Panc1 (cell line): ENCODE data around the gene SEMA5B. TPM values are rescaled to one million over a fixed set of nuclear protein-coding genes. Genes with fewer than 3 reads are reported as not detected.

Experiments
- ATAC-seq: fragments of 200-7000 bp; cut with Tn5 transposase; 2 replicates; pipeline ENCODE4 v1.9.1; 2020; ENCODE audit warnings: mild to moderate bottlenecking, moderate library complexity
- BruUV-seq: library from RNA; stranded (reverse); fragments of 400-500 nt; replicated peaks from 2 replicates; lab custom pipeline; 2021; lab: Mats Ljungman, UMichigan
- CTCF ChIA-PET: fragments of 300-600 bp; sonication (Branson Sonifier 250); formaldehyde crosslinking; loops from one replicate; lab custom pipeline; 2022; ENCODE audit warnings: antibody characterized with exemption; lab: Charles Lee
- POLR2A ChIA-PET: fragments of 300-600 bp; sonication (Branson Sonifier 250); formaldehyde crosslinking; loops from one replicate; lab custom pipeline; 2022; ENCODE audit warnings: antibody characterized with exemption; lab: Charles Lee
- DNase-seq: peaks from one replicate; pipeline ENCODE4 v3.0.0-alpha.2; 2010; ENCODE audit warnings: low read depth, low spot score
- H3K27ac ChIP-seq: 2 replicates; pipeline ENCODE4 v1.5.1; 2011; ENCODE audit warnings: mild to moderate bottlenecking, low read length, inconsistent platforms
- H3K27me3 ChIP-seq: fragments of 200-500 bp; sonication (Bioruptor generic); 2 replicates; pipeline ENCODE4 v1.6.0; 2014; ENCODE audit warnings: low read length, inconsistent platforms; ENCODE audit not compliant: control insufficient read depth, insufficient read depth
- H3K36me3 ChIP-seq: fragments of 200-500 bp; sonication (Bioruptor generic); 2 replicates; pipeline ENCODE4 v1.5.1; 2014; ENCODE audit warnings: inconsistent platforms, mild to moderate bottlenecking, low read length, moderate library complexity; ENCODE audit not compliant: control insufficient read depth, insufficient read depth
- H3K4me1 ChIP-seq: 2 replicates; pipeline ENCODE4 v1.5.1; 2011; ENCODE audit warnings: inconsistent platforms, mild to moderate bottlenecking, low read length, moderate library complexity; ENCODE audit not compliant: control insufficient read depth, insufficient read depth
- H3K4me3 ChIP-seq, 2 experiments: 2 replicates each; pipeline ENCODE4 v1.5.1; 2011 to 2012; ENCODE audit warnings: low read depth in 2 of 2, low read length in 2 of 2, mild to moderate bottlenecking in 2 of 2, inconsistent platforms in 1 of 2, moderate library complexity in 1 of 2
- H3K9me3 ChIP-seq: fragments of 200-500 bp; sonication (Bioruptor generic); 2 replicates; pipeline ENCODE4 v1.5.1; 2014; ENCODE audit warnings: low read depth, mild to moderate bottlenecking, inconsistent platforms, low read length, moderate library complexity; ENCODE audit not compliant: control insufficient read depth, insufficient read depth
- CTCF ChIP-seq: fragments of 450-650 bp; IDR thresholded peaks from 2 replicates; pipeline ENCODE4 v1.5.1; 2017; ENCODE audit warnings: mild to moderate bottlenecking
- POLR2AphosphoS5 ChIP-seq: IDR thresholded peaks from 2 replicates; pipeline ENCODE4 v1.6.1; 2012; ENCODE audit warnings: mild to moderate bottlenecking, low read depth, low read length, moderate library complexity
- REST ChIP-seq, 2 experiments: IDR thresholded peaks; 2 replicates each; pipeline ENCODE4 v1.6.1; 2011 to 2012; ENCODE audit warnings: low read depth in 2 of 2, control low read depth in 1 of 2, low read length in 1 of 2, mild to moderate bottlenecking in 1 of 2, moderate library complexity in 1 of 2; ENCODE audit not compliant: insufficient read depth in 1 of 2
- SIN3A ChIP-seq: IDR thresholded peaks from 2 replicates; pipeline ENCODE4 v1.6.1; 2012; ENCODE audit warnings: low read depth, mild to moderate bottlenecking, low read length, moderate library complexity, borderline replicate concordance; ENCODE audit not compliant: insufficient read depth
- TCF7L2 ChIP-seq: IDR thresholded peaks from 2 replicates; pipeline ENCODE4 v1.6.1; 2011; ENCODE audit warnings: mild to moderate bottlenecking, low read depth, low read length, inconsistent platforms
- in situ Hi-C: cut with HindIII; loops from 2 replicates; pipeline ENCODE4 v1.10.0; 2016; ENCODE audit warnings: low sequenced_read_pairs, low pct_unique_long_range_greater_than_20kb
- intact Hi-C: fragments of 100-400 bp; cut with micrococcal nuclease; formaldehyde crosslinking; loops from one replicate; pipeline ENCODE4 v1.10.0; 2022; ENCODE audit not compliant: unreplicated experiment
- total RNA-seq: library from RNA; stranded (reverse); gene quantifications from one replicate; pipeline ENCODE4 v1.2.1, GENCODE V29; 2021; ENCODE audit not compliant: unreplicated experiment

Gene SEMA5B
- total RNA-seq, 1 experiment from 2014 or later: 1.2 TPM

GRCh38 chr3:122930063-122930997 is 97.2 kb downstream of the SEMA5B start:
- CTCF ChIA-PET: no interaction called here
- BruUV-seq: no TSS peak
- POLR2A ChIA-PET: no interaction called here

DNA sequence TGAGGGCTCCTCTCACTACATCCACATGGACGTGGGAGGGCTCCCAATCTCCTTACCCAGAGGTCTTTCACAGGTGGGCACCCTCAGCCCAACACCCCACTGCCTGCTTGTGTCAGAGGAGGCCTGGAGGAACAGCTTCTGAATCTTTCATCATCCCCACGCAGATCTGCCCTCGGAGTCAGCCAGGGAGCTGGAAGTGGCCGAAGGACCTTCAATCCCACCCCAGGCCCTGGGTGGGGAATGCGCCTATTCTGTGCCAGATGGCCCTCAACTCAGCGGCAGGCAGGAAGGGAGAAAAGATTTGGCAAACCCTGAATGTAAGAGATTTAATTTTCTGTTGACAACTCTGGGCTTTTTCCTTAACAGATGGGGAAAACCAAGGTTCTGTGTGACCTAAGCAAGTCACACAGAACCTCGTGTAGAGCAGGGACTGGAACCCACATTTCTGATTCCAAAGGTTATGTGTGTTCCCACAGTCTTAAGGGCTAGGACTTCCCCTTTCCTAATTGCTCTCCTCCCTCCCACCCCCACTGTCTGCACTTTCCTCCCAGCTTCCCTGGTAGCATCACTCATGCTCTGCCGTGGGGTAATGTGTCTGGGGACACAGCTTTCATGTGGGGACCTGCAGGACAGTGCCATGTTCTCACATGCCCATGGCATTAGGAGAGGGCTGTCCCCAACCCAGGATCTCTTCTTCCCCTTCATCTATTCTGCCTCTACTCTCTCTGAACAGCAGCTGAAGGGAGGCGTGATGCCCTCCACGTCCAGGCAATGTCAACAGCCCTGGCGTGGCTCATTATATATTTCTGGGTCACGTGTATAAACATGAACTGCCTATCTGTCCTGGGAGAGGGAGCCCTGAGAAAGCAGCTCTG is 98.1 kb downstream of the SEMA5B start:
- Histone ChIP-seq H3K27me3 (peaks cover 12% of the 10 kb centered on the region), H3K4me3 (no peak overlapping the region), H3K9me3 (no peaks in the 10 kb centered on the region), H3K4me1 (no peaks in the 10 kb centered on the region), H3K27ac (no peak overlapping the region), H3K36me3 (no peaks in the 10 kb centered on the region)
- no TSS peak for BruUV-seq
- DNase-seq: no peak
- TF ChIP-seq REST (IDR thresholded peaks at IDR 0.05; ENCODE audit: insufficient read depth in 1 of 2, low read depth in 2 of 2, low read length in 1 of 2) (no peak), SIN3A (no peak), CTCF (no peak), TCF7L2 (no peak), POLR2AphosphoS5 (no peak)
- intact Hi-C loops: no loop called here
- ChIA-PET POLR2A (no interaction called here), CTCF (no interaction called here)
- in situ Hi-C loops: no loop called here
- ATAC-seq: peak; percentile 28; the same call in 1 of the 2 replicates

More at GRCh38 chr3:122930063-122930997, 97.2 kb downstream of the SEMA5B start:
- ATAC-seq: peak; percentile 41; the same call in 1 of the 2 replicates
- no peaks in the 10 kb centered on the region for H3K36me3 ChIP-seq
- intact Hi-C loops (no loop called here), in situ Hi-C loops (no loop called here)
- H3K27ac ChIP-seq: no peak overlapping the region
- TF ChIP-seq REST (IDR thresholded peaks at IDR 0.05; ENCODE audit: insufficient read depth in 1 of 2, low read depth in 2 of 2, low read length in 1 of 2): no peak
- no peak overlapping the region for H3K4me3 ChIP-seq
- no peaks in the 10 kb centered on the region for H3K9me3 ChIP-seq
- no peak for DNase-seq
- no peaks in the 10 kb centered on the region for H3K4me1 ChIP-seq
- peaks cover 9% of the 10 kb centered on the region for H3K27me3 ChIP-seq
